Putamen (tissue), 1 donor: ENCODE data around the gene PSD2.

Experiments used
- DNase-seq: peaks from one replicate; pipeline ENCODE4 v3.0.0-alpha.2; 2016; ENCODE audit warnings: low spot score

Gene PSD2

GRCh38 chr5:139795074-139796001 lies at the start of gene PSD2:
Gene PSD2, plus strand, starts transcription at chr5:139795808. Its CDS starts 13,633 bp downstream, at chr5:139809441.
- peak; percentile 46 for DNase-seq

GRCh38 chr5:139746691-139747582 lies 48.7 kb upstream of the PSD2 start:
- DNase-seq = no peak

- no peak for DNase-seq
These were observed 47.8 kb upstream of the PSD2 start for GRCh38 chr5:139747583-139748504.

GRCh38 chr5:139748505-139748826 lies 47.1 kb upstream of the PSD2 start:
- no peak for DNase-seq

GRCh38 chr5:139749242-139749641 lies 46.4 kb upstream of the PSD2 start:
- DNase-seq = no peak

- no peak for DNase-seq
These were observed 44.4 kb upstream of the PSD2 start for GRCh38 chr5:139751236-139751635.

- no peak for DNase-seq
These were observed 42.8 kb upstream of the PSD2 start for GRCh38 chr5:139752506-139753473.

GRCh38 chr5:139755892-139756671 lies 39.5 kb upstream of the PSD2 start:
- no peak for DNase-seq

- no peak for DNase-seq
These were observed 38.6 kb upstream of the PSD2 start for GRCh38 chr5:139756971-139757370.

GRCh38 chr5:139757727-139758509 lies 37.7 kb upstream of the PSD2 start:
- DNase-seq = no peak

GRCh38 chr5:139758510-139759075 lies 37.0 kb upstream of the PSD2 start:
- DNase-seq = no peak

- no peak for DNase-seq
These were observed 36.3 kb upstream of the PSD2 start for GRCh38 chr5:139759219-139759721.

- DNase-seq = no peak
These were observed 35.2 kb upstream of the PSD2 start for GRCh38 chr5:139760066-139761056.

GRCh38 chr5:139761057-139761450 lies 34.6 kb upstream of the PSD2 start:
- no peak for DNase-seq

GRCh38 chr5:139761501-139761900 lies 34.1 kb upstream of the PSD2 start:
- no peak for DNase-seq

- DNase-seq = no peak
These were observed 32.9 kb upstream of the PSD2 start for GRCh38 chr5:139762615-139763170.
